NCI-H226 (cell line): ENCODE results near the gene LHFPL3.
"Not testable (repeated sequence)": the region's sequence is repeated elsewhere in the genome, so short reads cannot be mapped to it uniquely, and the experiment has no call there.

Experiments used
- DNase-seq: peaks from one replicate; pipeline ENCODE4 v3.0.0-alpha.2; 2015

LHFPL3 gene

DNA sequence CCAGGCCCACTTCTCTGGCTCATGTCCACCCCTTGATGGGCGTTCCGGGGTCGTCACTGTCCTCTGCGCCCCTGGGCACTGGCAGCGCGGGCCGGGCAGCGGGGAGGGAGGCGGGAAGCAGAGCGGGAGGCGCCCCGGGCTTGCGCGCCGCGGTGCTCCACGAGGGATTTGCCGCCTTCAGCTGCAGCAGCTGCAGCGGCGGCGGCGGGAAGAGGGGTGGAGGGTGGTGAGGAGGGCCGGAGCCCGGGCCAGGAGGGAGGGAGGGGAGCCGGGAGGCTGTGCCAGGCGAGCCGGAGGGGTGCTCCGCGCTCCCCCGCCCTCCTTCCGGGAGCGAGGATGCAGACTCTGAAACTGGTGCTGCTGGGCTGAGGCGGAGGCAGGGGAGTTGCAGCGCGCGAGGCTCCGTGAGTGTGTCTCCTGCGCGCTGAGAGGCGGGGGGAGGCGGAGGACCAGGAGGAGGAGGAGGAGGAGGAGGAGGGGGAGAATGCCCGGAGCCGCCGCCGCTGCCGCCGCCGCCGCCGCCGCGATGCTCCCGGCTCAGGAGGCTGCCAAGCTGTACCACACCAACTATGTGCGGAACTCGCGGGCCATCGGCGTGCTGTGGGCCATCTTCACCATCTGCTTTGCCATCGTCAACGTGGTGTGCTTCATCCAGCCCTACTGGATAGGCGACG, at the start of gene LHFPL3:
Gene LHFPL3 (plus strand): TSS at position 308 of the 674 bp plus-strand sequence.
- DNase-seq, result no peak

DNA sequence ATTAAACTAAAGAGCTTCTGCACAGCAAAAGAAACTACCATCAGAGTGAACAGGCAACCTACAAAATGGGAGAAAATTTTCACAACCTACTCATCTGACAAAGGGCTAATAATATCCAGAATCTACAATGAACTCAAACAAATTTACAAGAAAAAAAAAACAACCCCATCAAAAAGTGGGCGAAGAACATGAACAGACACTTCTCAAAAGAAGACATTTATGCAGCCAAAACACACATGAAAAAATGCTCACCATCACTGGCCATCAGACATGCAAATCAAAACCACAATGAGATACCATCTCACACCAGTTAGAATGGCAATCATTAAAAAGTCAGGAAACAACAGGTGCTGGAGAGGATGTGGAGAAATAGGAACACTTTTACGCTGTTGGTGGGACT, 46.7 kb upstream of the LHFPL3 start:
- DNase-seq, result not testable (repeated sequence)

DNA sequence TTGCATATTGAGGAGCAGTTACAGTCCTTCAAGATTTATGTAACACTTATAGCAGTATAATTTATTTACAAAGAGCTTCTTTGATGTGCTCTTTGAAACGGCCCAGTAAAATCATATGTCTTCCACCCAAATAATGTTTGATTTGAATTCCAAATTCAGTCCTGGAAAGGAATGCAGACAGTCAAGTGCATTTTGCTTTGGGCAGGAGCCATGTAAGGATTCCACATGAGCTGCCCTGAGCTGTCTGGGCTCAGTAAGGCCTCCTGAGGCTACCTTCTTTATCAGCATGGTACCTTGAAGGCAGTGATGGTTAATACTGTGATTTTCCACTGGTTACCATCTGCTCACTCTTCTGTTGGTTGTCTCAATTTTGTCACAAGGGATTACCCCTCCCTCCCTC, 41.6 kb upstream of the LHFPL3 start:
- no peak for DNase-seq

DNA sequence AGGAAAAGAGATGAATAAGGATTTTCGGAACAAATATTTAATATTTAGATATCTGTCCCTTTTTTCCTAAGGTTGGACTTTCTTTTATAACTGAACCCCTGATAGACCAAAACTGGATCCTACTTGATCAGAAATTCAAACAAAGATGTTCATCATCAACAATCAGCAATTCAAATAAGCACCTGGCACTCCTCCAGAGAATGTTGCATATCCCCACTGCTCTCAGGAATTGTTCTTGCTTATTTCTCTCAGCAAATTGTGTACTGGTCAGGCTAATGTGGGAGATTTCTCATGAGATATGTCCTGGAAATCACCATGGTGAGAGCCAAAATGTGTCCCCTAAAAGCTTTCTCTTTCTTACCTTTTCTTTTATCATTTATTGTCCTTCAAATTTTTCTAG, 40.3 kb upstream of the LHFPL3 start:
- no peak for DNase-seq

DNA sequence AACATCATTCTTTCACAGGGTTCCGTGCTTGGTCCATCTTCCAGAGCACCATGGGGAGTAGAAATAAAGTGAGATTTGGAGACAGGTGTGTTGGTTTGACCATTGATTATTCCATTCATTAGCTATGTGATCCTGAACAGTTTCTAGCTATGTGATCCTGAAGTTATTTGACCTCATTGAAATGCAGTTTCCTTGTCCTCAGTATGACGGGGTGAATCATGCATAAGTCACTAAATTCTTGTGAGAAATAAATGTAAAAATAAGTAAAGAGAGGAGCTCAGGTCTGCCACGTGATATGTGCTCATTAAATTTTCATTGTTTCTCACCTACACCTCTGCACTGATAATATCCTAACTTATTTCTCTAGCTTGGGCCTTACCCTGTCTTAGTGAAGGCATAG, 34.1 kb upstream of the LHFPL3 start:
- DNase-seq, result no peak

DNA sequence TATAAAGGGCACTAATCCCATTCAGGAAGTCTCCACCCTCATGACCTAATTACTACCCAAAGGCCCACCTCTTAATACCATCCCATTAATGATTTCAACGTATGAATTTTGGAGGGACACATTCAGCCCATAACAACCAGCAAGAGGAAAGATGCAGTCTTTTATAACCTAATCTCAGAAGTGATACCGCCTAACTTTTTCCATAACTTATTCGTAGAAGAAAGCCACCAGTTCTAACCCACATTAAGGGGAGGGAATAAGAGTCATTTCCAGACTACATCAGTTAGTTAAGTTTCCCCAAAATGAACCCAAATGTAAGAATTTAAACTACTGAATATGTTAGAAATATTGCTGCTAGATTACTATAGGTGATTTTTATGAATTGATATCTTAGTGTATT, 32.1 kb upstream of the LHFPL3 start:
- DNase-seq, result no peak

DNA sequence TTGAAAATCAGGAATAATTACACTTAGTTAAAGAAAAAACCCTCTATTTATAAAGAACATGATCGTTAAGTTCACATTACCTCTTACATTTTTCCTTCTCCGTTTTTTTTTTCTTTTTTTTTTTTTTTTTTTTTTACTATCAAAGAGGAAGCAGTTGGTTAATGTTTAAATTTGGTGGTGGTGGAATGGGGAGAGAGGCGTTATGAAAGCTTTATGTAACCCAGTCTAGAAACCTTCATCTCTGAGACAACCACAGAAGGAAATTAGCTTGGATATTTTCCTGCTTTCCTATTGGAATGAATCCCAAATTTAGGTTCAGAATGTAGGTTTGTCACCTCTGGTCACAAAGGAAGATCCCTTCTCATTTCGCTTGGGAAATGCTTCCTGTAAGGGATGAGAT, 31.5 kb upstream of the LHFPL3 start:
- no peak for DNase-seq

DNA sequence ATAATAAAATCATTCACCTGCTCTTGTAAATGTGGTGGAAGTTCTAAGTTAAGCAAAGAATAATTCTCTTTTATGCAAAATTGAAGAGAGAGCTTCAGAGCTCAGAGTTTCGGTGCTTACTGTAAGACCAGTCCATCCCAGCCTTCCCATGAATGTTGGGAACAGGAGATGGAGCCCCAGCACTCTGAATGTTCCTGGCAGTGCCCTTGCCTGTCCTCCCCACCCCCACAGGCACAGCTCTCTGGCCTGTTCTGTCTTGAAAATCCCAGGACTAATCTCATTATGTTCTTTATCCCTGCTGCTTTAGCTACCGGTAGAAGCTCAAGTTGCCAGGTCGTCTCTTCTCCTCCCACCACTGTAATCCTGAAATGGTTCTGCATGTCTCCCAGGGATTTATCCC, 29.1 kb upstream of the LHFPL3 start:
- DNase-seq, result no peak

DNA sequence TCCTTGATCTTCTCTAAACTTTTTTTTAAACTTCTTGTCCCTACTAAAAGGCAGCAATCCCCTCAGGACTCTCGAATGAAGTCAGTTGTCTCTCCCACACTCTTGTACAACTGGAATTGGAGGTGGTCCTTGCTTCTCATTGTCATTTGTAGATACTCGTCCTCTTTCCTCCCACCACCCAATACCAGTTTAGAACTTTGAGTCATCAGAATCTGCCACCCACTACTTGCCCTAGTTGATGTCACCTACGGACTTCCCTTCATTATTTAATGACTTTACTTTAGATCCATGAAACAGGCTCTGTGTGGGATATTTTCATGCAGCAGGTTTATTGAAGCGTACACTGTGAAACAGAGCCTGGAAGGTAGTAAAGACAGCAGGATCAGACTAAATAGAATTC, 28.6 kb upstream of the LHFPL3 start:
- DNase-seq, result no peak

DNA sequence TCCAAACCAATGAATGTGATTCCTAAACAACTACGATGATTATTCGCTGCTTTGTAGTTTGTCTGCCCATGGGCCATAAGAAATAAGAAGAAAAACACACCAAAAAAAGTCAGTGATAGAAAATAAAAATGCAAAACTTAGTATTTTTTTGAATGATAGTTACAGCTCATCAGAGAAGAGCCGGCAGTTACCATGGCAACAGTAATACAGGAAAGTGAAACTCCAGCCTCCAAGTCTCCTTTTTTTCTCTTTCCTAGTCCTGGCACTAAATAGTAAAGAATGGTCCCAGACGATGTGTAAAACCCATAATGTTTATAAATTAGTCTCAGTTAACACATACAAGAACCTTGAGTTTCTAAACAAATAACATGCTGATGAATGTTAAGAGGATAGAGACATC, 21.6 kb upstream of the LHFPL3 start:
- no peak for DNase-seq

DNA sequence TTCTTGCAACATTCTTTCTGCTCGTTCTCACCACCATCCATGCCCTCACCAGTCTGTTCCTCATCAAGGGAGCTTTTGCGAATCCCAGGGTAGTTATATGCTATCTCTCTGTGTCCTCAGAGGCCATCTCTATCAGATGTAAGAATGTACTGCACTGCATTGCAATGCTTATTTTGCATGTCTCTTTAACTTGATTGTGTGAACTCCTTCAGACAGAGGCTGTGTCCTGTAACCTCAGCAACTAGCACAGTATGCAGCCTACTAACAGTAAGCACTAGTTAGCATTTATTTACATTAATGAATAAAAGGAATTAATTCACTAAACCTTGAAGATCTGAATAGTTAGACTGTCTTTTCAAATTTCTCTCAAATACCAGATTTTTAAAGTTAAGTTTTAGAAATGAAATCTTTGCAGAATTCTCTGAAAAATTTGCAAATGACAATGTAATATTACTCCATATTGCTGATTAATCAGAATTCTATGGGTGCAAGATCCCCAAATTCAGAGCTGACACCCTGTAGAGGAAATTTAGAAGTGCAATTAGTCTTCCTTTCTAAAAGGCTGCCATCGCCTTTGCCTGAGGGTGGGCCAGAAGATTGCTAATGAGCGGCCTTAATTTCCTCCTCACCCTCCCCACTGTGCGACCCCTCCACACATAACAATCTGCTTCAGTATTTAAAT, 10.3 kb upstream of the LHFPL3 start:
- no peak for DNase-seq

DNA sequence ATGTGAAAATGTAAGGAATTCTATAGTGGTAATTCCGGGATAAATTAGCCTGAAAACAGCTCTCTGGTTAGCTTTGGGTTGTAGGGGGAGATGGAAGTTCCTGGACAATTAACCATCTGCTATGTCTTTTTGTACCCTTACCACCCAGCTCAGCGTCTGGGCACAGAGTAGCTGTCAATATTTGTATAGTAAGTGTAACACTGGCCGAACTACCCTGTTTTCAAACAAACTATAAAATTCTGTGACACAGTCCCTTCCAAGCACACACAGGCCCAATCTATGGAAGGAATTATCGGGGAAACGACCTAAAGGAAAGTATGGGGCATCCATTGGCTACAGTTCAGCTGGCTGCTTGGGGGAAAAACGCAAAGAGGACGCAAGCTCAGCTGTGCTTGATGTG, 869 bp upstream of the LHFPL3 start:
- no peak for DNase-seq

DNA sequence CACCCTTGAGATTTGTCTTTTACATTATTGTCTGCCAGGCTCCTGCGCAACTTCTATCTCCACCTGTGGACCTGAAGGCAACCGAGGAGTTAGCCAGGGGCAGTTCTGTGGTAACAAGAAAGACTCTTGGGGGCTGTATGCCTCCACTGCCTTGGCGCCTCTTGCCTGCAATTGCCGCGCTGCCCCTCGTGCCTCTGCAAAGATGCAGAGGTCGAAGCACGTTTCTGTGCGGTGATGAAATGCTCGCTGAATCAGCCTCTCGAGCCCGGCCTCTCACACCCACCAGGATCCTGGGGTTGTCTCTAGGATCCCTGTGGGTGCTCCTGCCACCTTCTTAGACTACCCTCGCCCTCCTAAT, 486 bp upstream of the LHFPL3 start:
- DNase-seq, result no peak

DNA sequence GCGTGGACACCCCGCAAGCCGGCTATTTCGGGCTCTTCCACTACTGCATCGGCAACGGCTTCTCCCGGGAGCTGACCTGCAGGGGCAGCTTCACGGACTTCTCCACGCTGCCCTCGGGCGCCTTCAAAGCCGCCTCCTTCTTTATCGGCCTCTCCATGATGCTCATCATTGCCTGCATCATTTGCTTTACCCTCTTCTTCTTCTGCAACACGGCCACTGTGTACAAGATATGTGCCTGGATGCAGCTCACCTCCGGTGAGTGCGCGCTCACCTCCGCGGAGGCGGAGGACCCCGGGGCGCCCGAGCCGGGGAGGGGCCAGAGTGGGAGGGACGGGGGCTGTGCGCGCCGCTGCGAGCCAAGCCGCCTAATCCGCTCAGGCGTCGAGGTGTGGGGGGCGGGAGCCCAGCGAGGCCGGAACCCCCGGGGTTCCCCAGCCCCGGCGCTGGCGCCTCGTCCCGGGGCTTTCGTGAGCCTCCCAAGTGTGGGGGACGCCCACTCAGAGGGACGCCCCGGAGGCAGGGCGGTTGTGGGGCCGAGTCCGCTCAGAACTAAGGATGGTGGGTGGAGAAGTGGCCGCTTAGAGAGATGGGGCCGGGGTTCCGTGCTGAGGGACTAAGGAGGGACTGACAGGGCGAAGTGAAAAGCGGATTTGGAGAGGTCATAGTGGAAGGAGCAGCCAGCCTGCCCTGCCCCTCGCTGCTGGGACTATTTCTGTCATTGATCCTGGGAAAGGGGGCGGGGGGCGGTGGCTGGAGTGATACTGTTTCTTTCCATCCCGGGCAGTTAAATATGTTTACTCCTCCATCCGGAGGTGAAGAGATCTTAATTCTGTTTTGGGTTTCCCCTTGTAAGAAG, 795 bp downstream of the LHFPL3 start:
- no peak for DNase-seq

DNA sequence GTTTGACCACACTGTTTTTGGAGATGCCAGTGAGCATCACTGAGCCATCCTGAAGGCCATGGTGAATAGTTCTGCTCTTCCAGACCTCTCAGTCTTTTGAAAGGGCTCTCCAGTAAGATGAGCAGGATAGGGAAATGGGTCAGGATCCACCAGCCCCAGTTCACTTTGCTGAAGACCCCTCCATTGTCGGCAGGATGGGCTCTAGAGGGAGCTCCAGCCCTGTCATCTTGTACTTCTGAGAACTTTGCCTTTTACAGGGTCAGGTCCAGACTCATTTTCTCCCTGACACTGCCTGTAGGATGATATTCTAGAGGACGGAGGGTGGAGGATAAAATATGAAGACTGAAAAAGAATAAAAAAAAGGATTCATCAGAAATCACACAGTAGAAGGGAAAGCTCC, 13.1 kb downstream of the LHFPL3 start:
- DNase-seq, result no peak

DNA sequence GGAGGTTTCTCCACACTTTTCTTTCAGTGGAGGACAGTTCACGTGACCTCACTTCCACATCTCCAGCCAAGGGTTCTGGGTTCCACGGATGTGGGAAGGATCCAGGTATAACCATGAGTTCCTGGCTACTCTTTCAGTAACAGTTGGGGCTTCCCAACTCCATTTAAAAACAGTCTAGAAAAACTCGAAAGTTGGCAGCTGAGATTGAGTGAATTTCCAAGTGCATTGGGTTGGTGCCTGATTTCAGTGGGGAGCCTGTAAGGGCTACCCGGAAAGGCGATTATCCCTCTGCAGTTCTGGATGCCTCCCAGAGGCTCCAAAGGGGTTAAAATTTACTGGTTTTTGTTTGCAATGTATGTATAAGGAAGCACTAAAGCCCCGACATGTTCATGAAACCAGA, 24.3 kb downstream of the LHFPL3 start:
- DNase-seq, result no peak

DNA sequence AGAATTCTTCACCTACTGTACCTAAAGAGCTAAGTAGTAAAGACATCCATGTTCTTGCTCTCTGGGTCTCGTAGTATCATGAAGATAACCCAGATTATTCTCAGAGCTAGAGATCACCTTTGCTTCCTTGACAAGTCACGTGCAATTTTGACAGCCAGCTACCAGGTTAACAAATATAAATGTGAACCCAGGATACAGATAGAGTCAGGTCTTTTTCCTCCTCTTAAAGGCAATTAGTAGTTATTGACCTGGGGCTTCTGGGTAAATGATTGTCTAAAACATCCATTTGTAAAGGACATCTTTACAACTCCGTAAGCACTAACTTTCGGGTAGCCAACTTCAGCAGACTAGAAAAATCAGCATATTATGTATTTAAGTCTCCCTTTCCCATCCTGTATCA, 28.8 kb downstream of the LHFPL3 start:
- no peak for DNase-seq

DNA sequence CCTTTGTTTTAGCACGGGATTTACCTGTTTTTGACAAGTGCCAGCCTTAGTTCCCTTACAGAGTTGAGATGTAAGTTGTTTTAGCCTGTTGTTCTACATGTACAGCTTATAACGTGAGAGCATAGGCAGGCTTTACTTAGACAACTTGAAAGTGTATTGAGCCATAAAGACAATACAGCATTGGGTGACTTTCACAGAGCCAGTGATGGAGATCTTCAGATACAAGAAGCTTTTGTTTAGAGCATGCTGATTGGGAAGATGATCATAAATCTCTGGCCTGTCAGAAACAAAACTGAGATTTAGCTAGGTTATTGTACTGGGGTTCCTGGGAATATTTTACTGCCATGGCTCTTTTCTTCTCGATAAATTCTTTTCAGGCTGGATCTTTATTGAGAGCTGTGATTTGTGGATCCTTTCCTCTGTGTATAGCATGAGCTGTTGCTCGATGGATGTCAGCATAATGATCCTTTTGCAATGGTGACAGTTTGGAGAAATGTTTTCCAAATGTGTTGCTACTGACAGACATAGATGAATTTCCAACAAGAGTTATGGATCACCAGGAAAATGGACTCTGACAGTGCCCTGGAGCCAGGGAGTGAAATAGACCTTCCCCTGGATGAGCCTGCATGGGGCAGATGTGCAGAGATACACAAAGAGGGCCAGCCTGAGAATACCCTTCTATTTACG, 30.2 kb downstream of the LHFPL3 start:
- no peak for DNase-seq

DNA sequence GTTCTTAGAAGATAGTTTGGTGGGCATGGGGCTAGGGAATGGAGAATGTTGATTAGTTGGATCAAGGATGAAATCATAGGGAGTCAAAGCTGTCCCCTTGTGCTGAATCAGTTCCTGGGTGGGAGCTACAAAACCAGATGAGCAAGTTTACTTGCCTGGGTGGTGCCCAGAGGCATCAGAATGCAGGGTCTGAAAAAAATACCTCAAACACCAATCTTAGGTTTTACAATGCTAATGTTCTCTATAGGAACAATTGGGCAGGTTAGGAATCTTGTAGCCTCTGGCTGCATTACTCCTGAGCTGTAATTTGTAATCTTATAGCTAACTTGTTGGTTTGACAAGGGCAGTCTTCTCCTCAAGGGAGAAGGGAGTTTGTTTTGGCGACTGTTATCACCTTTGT, 34.4 kb downstream of the LHFPL3 start:
- no peak for DNase-seq

DNA sequence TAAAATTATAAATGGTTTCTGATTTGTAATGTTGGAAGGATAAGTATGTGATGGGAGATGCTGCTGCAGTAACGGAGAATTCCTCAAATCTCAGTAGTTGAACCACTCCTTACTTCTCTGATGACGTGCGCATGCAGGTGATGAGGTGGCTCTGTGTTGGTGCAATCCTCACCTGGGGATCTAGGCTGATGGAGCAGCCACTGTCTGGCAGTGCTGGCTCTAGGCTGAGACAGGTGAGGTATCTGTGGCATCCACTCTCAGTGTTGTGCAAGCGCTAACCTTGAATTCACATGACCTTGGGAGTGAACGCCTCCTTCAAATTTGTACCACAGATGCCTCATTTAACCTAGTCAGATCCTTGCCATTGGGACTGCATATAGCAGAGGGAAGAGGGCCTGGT, 35.0 kb downstream of the LHFPL3 start:
- no peak for DNase-seq

DNA sequence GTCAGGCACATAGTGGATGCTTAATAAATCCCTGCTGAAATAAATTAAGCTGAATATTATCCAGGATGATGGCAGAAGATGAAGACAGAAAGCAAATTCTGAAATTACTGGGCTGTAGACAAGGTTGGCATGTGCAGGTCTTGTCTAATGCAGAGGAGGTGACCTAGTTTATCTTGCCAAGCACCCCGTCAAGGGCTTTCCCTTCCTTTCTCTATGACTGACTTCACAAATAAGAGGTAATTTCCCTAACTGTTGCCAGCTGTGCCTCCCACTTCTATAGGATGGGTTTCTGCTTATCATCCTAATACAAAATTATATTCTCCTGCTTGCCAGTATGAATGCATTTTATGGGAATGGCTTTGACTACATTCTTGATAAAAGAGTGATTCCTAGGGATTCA, 38.0 kb downstream of the LHFPL3 start:
- no peak for DNase-seq

DNA sequence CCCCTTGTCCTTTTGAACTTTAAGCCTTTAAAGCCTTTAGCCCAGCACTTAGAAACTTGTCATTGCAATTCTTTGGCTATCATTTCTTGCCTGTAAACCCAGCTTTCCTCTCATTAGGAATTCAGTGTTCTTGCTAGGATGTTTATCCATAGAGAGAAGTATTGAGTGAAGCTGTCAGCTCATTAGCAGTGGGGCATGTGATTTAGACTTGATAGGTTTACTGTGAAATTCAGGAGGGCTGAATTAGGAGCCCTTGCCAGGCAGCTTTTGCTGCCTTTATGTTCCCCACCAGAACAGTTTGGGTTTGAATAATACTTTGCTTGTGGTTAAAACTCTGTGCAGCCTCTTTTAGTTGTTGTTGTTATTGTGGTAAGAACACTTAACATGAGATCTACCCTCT, 39.5 kb downstream of the LHFPL3 start:
- no peak for DNase-seq

DNA sequence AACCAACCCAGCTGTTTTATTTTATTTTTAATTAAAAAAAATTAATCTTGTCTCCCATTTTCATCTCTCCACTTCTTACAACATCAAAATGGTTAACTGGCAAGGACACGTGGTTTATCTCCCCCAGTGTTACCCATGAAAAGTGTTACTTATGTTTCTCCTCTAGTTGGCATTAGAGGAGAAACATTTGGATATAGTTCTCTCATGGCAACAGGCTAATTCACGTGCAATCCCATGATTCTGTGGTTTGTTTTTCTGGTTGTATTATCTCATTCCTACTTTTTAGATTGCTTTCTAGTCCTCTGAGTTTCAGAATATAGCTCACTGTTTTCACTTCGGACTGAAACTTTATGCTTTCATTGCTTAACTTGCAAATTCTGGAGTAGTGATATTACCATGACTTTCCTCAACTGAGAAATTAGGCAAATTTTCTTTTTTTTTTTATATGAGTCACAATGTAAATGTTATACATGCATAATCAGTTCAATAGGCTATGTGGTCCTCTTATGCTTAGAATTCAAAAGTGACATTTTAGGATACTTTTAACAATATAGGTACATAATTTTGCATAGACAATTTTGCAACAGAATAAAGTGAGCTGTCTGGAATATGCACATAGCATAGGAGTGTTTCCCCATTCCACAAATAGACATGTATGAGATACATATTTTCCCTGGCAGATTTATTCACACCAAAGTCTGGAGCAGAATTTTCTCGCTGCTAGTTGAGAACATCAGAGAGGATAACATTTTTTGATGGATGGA, 43.0 kb downstream of the LHFPL3 start:
- no peak for DNase-seq
